Thyroid gland (tissue), 4 donors: ENCODE results near the gene WDR7.

ENCODE experiments used
- POLR2A ChIP-seq, 2 donors: fragments of 450-650 bp; IDR thresholded peaks; one replicate each; pipeline ENCODE4 v1.6.1; 2017; ENCODE audit warnings: antibody characterized with exemption in 2 of 2, mild to moderate bottlenecking in 2 of 2, moderate library complexity in 1 of 2
- TF ChIP-seq, protein P1 (sequence below), 6 experiments: fragments of 200-600 bp in 3 of 6; fragments of 450-650 bp in 3 of 6; sonication (generic) in 3 of 6; IDR thresholded peaks; one replicate each; pipeline ENCODE4 v1.5.1; 2016 to 2019; ENCODE audit warnings: antibody characterized with exemption in 6 of 6, mild to moderate bottlenecking in 2 of 6, inconsistent platforms in 1 of 6, moderate library complexity in 1 of 6

DNA sequence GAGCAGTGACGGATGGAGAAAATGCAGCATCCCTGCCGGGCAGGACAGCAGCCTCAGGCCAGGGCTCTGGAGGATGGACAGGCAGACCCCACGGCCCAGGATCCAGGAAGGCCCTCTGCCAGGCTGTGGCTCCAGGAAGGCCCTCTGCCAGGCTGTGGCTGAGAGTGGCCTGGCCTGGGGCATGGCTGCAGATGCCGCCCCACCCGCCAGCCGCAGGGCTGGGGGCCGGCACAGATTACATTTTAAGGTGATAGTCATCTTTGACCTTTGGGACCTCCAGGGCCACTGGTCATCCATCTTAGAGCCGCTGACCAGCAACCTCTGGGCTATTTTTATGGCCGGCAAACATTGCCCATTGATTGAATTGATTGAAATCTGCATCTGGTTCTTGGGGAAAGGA is 397.7 kb downstream of the WDR7 start:
- TF ChIP-seq, protein P1, sequence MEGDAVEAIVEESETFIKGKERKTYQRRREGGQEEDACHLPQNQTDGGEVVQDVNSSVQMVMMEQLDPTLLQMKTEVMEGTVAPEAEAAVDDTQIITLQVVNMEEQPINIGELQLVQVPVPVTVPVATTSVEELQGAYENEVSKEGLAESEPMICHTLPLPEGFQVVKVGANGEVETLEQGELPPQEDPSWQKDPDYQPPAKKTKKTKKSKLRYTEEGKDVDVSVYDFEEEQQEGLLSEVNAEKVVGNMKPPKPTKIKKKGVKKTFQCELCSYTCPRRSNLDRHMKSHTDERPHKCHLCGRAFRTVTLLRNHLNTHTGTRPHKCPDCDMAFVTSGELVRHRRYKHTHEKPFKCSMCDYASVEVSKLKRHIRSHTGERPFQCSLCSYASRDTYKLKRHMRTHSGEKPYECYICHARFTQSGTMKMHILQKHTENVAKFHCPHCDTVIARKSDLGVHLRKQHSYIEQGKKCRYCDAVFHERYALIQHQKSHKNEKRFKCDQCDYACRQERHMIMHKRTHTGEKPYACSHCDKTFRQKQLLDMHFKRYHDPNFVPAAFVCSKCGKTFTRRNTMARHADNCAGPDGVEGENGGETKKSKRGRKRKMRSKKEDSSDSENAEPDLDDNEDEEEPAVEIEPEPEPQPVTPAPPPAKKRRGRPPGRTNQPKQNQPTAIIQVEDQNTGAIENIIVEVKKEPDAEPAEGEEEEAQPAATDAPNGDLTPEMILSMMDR (IDR thresholded peaks at IDR 0.05), result no peak
- TF ChIP-seq POLR2A (IDR thresholded peaks at IDR 0.05), result no peak
